ENCODE results near the gene GSTM3. TPM values are rescaled to one million over a fixed set of nuclear protein-coding genes. Genes with fewer than 3 reads are reported as not detected.
A peak's percentile ranks its signal among the peaks of the same experiment; 100 is the strongest.
"Not testable (repeated sequence)": the region's sequence is repeated elsewhere in the genome, so short reads cannot be mapped to it uniquely, and the experiment has no call there.

GSTM3 gene
- total RNA-seq, 6 donors from 2014 or later: 4.9 to 23.3 (median 11.2) TPM

GRCh38 chr1:109697066-109697465, 43.8 kb downstream of the GSTM3 start:
- no peak overlapping the region for H3K4me3 ChIP-seq
- no peak for DNase-seq
- no CpG with 5 or more reads among the region's 4 CpGs for WGBS, 2 donors
- H3K4me1 ChIP-seq: no peaks in the 10 kb centered on the region
- TF ChIP-seq EP300 (IDR thresholded peaks at IDR 0.05): no peak
- TF ChIP-seq POLR2AphosphoS5 (IDR thresholded peaks at IDR 0.05): no peak
- TF ChIP-seq, protein P1, sequence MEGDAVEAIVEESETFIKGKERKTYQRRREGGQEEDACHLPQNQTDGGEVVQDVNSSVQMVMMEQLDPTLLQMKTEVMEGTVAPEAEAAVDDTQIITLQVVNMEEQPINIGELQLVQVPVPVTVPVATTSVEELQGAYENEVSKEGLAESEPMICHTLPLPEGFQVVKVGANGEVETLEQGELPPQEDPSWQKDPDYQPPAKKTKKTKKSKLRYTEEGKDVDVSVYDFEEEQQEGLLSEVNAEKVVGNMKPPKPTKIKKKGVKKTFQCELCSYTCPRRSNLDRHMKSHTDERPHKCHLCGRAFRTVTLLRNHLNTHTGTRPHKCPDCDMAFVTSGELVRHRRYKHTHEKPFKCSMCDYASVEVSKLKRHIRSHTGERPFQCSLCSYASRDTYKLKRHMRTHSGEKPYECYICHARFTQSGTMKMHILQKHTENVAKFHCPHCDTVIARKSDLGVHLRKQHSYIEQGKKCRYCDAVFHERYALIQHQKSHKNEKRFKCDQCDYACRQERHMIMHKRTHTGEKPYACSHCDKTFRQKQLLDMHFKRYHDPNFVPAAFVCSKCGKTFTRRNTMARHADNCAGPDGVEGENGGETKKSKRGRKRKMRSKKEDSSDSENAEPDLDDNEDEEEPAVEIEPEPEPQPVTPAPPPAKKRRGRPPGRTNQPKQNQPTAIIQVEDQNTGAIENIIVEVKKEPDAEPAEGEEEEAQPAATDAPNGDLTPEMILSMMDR (IDR thresholded peaks at IDR 0.05): no peak
- no peak for TF ChIP-seq POLR2A (IDR thresholded peaks at IDR 0.05)
- no peak overlapping the region for H3K27ac ChIP-seq
- H3K9me3 ChIP-seq: no peaks in the 10 kb centered on the region
- H3K27me3 ChIP-seq: no peaks in the 10 kb centered on the region
- H3K36me3 ChIP-seq: no peaks in the 10 kb centered on the region
- ATAC-seq (ENCODE audit: low FRiP score in 2 of 2): no peak

DNA sequence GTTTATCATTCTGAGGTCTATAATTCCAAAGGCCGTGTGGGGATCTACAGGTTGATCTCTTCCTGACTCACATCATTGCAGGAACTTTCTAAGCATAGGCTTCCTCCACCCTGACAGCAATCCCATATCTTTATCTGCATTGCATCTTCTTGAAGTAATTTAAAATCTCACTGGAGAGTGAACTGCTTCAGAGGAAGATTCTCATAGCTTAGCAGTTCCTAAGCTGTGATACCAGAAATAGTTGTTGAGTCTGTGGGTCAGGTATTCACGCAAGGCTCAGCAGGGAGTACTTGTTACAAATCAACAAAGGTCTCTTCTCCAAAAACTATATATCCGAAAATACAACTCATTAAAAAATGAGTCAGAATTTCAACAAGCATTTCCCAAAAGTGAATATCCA, 45.7 kb downstream of the GSTM3 start:
- not testable (repeated sequence) for H3K4me1 ChIP-seq; H3K9me3 ChIP-seq; H3K27me3 ChIP-seq; DNase-seq; ATAC-seq (ENCODE audit: low FRiP score in 2 of 2); H3K36me3 ChIP-seq; H3K27ac ChIP-seq; H3K4me3 ChIP-seq
- WGBS, 2 donors: no CpG with 5 or more reads among the region's 3 CpGs

DNA sequence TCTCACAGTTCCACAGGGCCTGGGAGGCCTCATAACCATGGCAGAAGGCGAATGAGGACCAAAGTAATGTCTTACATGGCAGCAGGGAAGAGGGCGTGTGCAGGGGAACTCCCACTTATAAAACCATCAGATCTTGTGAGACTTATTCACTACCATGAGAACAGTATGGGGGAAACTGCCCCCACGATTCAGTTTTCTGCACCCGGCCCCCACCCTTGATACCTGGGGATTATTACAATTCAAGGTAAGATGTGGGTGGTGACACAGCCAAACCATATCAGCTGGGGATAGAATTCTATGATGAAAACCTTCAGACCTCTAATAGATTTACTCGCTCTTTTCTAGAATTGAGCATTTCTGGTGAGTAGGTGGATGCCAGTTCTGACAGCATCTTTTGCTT, 46.4 kb downstream of the GSTM3 start:
- H3K4me3 ChIP-seq; H3K27ac ChIP-seq; H3K9me3 ChIP-seq; ATAC-seq (ENCODE audit: low FRiP score in 2 of 2); H3K4me1 ChIP-seq; DNase-seq; H3K27me3 ChIP-seq; H3K36me3 ChIP-seq: not testable (repeated sequence)
- WGBS, 2 donors: no CpG with 5 or more reads among the region's 5 CpGs

GRCh38 chr1:109691759-109692158, 49.1 kb downstream of the GSTM3 start:
- H3K4me1 ChIP-seq: no peaks in the 10 kb centered on the region
- TF ChIP-seq POLR2AphosphoS5 (IDR thresholded peaks at IDR 0.05): no peak
- no peak for TF ChIP-seq EP300 (IDR thresholded peaks at IDR 0.05)
- no peak for TF ChIP-seq POLR2A (IDR thresholded peaks at IDR 0.05)
- TF ChIP-seq, protein P1 (IDR thresholded peaks at IDR 0.05): no peak
- ATAC-seq (ENCODE audit: low FRiP score in 2 of 2) (no peak), DNase-seq (no peak)
- no peaks in the 10 kb centered on the region for H3K27me3 ChIP-seq
- H3K36me3 ChIP-seq: no peaks in the 10 kb centered on the region
- no CpG with 5 or more reads among the region's 6 CpGs for WGBS, 2 donors
- H3K9me3 ChIP-seq: no peaks in the 10 kb centered on the region
- H3K4me3 ChIP-seq: no peak overlapping the region
- no peak overlapping the region for H3K27ac ChIP-seq

DNA sequence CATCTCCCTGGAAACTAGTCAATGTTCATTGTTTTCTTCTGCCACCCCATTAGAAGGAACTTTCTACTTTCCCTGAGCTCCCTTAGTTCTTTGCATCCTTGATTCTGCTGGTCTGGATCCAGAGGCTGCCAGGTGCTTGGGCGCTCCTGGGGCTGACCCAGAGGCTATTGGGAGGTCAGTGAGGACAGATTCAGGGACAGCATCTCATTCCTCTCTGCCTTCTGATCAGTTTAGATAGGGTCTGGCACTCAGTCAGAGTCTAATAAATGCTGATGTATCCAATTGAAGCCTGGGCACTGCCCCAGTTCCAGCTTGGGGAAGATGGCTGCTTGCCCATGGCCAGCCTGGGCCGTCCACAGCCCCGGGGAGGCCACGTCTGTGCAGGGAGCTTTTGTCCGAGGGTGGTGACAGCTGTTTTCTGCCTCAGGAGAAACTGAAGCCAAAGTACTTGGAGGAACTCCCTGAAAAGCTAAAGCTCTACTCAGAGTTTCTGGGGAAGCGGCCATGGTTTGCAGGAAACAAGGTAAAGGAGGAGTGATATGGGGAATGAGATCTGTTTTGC, 50.9 kb downstream of the GSTM3 start:
- Histone ChIP-seq H3K27me3 (no peaks in the 10 kb centered on the region), H3K27ac (no peak overlapping the region), H3K36me3 (no peaks in the 10 kb centered on the region), H3K4me1 (no peaks in the 10 kb centered on the region), H3K4me3 (no peak overlapping the region), H3K9me3 (no peaks in the 10 kb centered on the region)
- DNase-seq: no peak
- TF ChIP-seq EP300 (IDR thresholded peaks at IDR 0.05) (no peak), POLR2A (IDR thresholded peaks at IDR 0.05) (no peak), POLR2AphosphoS5 (IDR thresholded peaks at IDR 0.05) (no peak)
- TF ChIP-seq, protein P1 (IDR thresholded peaks at IDR 0.05): no peak
- no CpG with 5 or more reads among the region's 6 CpGs for WGBS, 2 donors
- no peak for ATAC-seq (ENCODE audit: low FRiP score in 2 of 2)

DNA sequence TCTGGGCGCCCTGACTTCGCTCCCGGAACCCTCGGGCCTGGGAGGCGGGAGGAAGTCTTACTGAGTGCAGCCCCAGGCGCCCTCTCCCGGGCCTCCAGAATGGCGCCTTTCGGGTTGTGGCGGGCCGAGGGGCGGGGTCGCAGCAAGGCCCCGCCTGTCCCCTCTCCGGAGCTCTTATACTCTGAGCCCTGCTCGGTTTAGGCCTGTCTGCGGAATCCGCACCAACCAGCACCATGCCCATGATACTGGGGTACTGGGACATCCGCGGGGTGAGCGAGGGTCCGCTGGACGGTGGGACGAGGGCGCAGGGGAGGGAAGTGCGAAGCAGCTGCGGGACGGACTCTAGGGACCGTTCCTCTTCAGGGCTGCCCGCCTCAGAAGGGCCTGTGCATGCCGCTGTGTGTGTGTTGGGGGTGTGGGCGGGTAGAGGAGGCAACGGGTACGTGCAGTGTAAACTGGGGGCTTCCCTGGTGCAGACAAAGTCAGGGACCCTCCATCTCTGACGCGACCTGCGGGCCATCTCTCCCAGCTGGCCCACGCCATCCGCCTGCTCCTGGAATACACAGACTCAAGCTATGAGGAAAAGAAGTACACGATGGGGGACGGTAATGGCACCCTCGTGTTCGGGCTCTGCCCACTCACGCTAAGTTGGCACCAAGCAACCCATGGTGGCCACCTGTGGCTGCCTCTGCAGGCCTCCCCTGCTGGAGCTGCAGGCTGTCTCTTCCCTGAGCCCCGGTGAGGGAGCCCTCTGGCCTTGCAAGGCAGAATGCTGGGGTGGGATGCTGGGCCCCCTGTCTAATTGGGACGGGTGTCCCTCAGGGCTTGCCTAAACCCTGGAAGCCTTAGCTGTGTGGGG, 53.0 kb downstream of the GSTM3 start, which contains the start of gene GSTM1:
Gene GSTM1, plus strand, starts transcription at position 177 of the 859 bp plus-strand sequence. Its CDS starts 57 bp downstream, at position 234.
- H3K36me3 ChIP-seq: no peaks in the 10 kb centered on the region
- no CpG with 5 or more reads among the region's 46 CpGs for WGBS, 2 donors
- no peak for DNase-seq
- no peaks in the 10 kb centered on the region for H3K27me3 ChIP-seq
- TF ChIP-seq, protein P1 (IDR thresholded peaks at IDR 0.05): peak in 2 of 6 experiments; percentile 21 to 34
- TF ChIP-seq EP300 (IDR thresholded peaks at IDR 0.05): no peak
- no peak for TF ChIP-seq POLR2AphosphoS5 (IDR thresholded peaks at IDR 0.05)
- ATAC-seq (ENCODE audit: low FRiP score in 2 of 2): peak in 1 of 2 donors; percentile 96
- peak within 1 kb of the TSS in 1 of 4 donors; percentile 80 for H3K27ac ChIP-seq
- peak within 1 kb of the TSS in 1 of 4 donors; percentile 14 for H3K4me3 ChIP-seq
- no peaks in the 10 kb centered on the region for H3K9me3 ChIP-seq
- H3K4me1 ChIP-seq: no peaks in the 10 kb centered on the region

DNA sequence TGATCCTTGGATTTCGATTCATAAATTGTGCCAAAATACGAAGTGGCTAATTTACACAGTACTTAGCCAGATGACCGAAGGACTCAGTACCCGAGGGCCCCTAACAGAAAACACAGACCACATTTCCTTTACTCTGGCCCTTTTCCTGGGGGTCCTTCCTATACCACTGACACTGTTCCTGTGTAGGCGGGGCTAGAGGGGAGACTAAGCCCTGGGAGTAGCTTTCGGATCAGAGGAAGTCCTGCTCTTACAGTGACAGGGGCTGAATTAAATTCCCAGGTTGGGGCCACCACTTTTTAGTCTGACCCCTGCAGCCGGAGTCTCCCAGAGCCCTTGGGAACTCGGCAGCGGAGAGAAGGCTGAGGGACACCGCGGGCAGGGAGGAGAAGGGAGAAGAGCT, 53.7 kb downstream of the GSTM3 start:
- H3K27ac ChIP-seq: peak overlapping the region in 1 of 4 donors; percentile 80
- H3K4me3 ChIP-seq; ATAC-seq (ENCODE audit: low FRiP score in 2 of 2): not testable (repeated sequence)

GRCh38 chr1:109685890-109686289, 54.9 kb downstream of the GSTM3 start:
- H3K36me3 ChIP-seq; H3K4me1 ChIP-seq; H3K9me3 ChIP-seq; H3K27me3 ChIP-seq; H3K4me3 ChIP-seq; DNase-seq; H3K27ac ChIP-seq; ATAC-seq (ENCODE audit: low FRiP score in 2 of 2): not testable (repeated sequence)
- no CpG with 5 or more reads among the region's 4 CpGs for WGBS, 2 donors

More for the DNA sequence above, 53.7 kb downstream of the GSTM3 start:
- H3K4me1 ChIP-seq, H3K9me3 ChIP-seq, H3K36me3 ChIP-seq, DNase-seq, H3K27me3 ChIP-seq: not testable (repeated sequence)
- 60% methylated on average over 1 of the region's 11 CpGs; no CpG with 5 or more reads in 1 of the 2 donors for WGBS, 2 donors

All from upper lobe of left lung (tissue), 6 donors.